ENCODE results near the gene FNDC3B. TPM values are rescaled to one million over a fixed set of nuclear protein-coding genes. Genes with fewer than 3 reads are reported as not detected.

FNDC3B gene
- total and polyA plus RNA-seq, 2 donors (not counting 3 experiments of a cell fraction or from before 2014, with no cell fraction given), result 91.6 to 295 TPM

DNA sequence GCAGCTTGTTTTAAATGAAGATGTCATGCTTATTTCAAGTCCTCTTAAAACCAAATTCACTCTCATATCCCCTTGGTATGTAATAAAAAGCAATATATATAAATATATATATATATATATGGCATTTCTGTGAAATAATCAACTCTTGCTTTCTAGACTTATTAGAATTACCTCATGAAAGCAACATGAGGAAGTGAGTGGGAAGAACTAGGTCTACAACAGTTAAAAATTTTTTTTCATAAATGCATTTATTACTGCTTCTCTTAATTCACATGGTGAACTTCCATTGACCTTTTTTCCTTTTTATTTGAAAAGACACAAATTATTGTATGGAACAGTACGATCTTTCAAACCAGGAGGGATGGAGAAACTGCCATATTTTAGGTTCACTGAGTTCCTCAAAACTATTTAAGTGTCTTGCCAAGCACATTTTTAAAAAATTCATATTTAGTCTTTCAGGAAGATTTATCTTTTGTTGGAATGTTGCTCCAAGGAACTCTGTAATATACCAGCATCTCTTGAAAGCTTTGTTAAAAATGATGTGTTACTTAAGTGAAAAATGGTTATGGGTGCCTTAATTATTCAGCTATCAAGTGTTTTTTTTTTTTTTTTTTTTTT lies 223.7 kb downstream of the FNDC3B start:
- ChIA-PET POLR2A (no interaction called here), CTCF (interaction anchor here (0.6 kb wide), 1 partner anchor 616 kb away, joined by 3 read pairs; no protein-coding TSS in a partner anchor)
- Histone ChIP-seq H3K27me3 (ENCODE audit: control insufficient read depth in 2 of 2, insufficient read depth in 2 of 2, low read length in 2 of 2) (no peaks in the 10 kb centered on the region), H3K4me1 (ENCODE audit: control insufficient read depth, extremely low read depth, insufficient read depth, low read length) (peaks cover 8% of the 10 kb centered on the region), H3K9me1 (replicated peaks; ENCODE audit: control insufficient read depth, extremely low read depth, insufficient read depth, low read length) (no peaks in the 10 kb centered on the region), H2AFZ (ENCODE audit: low read depth, low read length) (no peak overlapping the region), H3K79me2 (ENCODE audit: control insufficient read depth, insufficient read depth, low read length) (peaks cover 37% of the 10 kb centered on the region), H3K36me3 (ENCODE audit: control insufficient read depth in 2 of 2, extremely low read depth in 1 of 2, insufficient read depth in 2 of 2, low read length in 2 of 2) (peaks cover 16 to 23% of the 10 kb centered on the region in 2 experiments), H3K9me3 (replicated peaks; ENCODE audit: control insufficient read depth, insufficient read depth, low read length) (no peaks in the 10 kb centered on the region), H3K27ac (ENCODE audit: insufficient read depth, low read depth, low read length) (no peak overlapping the region), H3K4me2 (ENCODE audit: insufficient read depth, low read length) (no peak overlapping the region), H4K20me1 (replicated peaks; ENCODE audit: control insufficient read depth, extremely low read depth, insufficient read depth, low read length) (no peaks in the 10 kb centered on the region), H3K4me3 (replicated peaks in 1 of 3; ENCODE audit: insufficient read depth in 1 of 3, low read depth in 1 of 3, low read length in 3 of 3) (no peak overlapping the region), H3K9ac (replicated peaks; ENCODE audit: extremely low read depth, insufficient read depth, low read length) (no peak overlapping the region)
- intact Hi-C loops (cut with micrococcal nuclease), result no loop called here
- FAIRE-seq, result no peak
- dilution Hi-C loops (cut with MboI; ENCODE audit: extremely low pct_ligation_motif_present, low sequenced_read_pairs), result no loop called here
- DNase-seq (ENCODE audit: low read depth, low spot score), result no peak
- no peak for TF ChIP-seq POLR2AphosphoS5 (IDR thresholded peaks at IDR 0.05; ENCODE audit: insufficient read depth, low read depth, low read length)
- no peak for TF ChIP-seq GATA2 (IDR thresholded peaks at IDR 0.05; ENCODE audit: insufficient read depth, insufficient read length, low read depth, low read length)
- no peak for TF ChIP-seq MYC (IDR thresholded peaks at IDR 0.05; ENCODE audit: low read depth, low read length)
- no peak for TF ChIP-seq EZH2 (IDR thresholded peaks at IDR 0.05; ENCODE audit: borderline replicate concordance, low read depth, low read length, severe bottlenecking)
- TF ChIP-seq, protein P1, sequence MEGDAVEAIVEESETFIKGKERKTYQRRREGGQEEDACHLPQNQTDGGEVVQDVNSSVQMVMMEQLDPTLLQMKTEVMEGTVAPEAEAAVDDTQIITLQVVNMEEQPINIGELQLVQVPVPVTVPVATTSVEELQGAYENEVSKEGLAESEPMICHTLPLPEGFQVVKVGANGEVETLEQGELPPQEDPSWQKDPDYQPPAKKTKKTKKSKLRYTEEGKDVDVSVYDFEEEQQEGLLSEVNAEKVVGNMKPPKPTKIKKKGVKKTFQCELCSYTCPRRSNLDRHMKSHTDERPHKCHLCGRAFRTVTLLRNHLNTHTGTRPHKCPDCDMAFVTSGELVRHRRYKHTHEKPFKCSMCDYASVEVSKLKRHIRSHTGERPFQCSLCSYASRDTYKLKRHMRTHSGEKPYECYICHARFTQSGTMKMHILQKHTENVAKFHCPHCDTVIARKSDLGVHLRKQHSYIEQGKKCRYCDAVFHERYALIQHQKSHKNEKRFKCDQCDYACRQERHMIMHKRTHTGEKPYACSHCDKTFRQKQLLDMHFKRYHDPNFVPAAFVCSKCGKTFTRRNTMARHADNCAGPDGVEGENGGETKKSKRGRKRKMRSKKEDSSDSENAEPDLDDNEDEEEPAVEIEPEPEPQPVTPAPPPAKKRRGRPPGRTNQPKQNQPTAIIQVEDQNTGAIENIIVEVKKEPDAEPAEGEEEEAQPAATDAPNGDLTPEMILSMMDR (IDR thresholded peaks at IDR 0.05; ENCODE audit: extremely low read depth in 1 of 2, insufficient read depth in 1 of 2, low read depth in 1 of 2, low read length in 2 of 2), result no peak
- no peak for TF ChIP-seq MAX (IDR thresholded peaks at IDR 0.05; ENCODE audit: insufficient read depth, insufficient read length)
- no peak for TF ChIP-seq FOS (IDR thresholded peaks at IDR 0.05; ENCODE audit: borderline replicate concordance, insufficient read depth, low read length)
- TF ChIP-seq JUN (IDR thresholded peaks at IDR 0.05; ENCODE audit: borderline replicate concordance, insufficient read depth, insufficient read length, low read depth), result no peak
- TF ChIP-seq POLR2A (IDR thresholded peaks at IDR 0.05; ENCODE audit: low read depth, low read length), result no peak
- no TSS peak for BruUV-seq (replicated peaks)
